H1 (cell line): ENCODE measurements around the gene KRTAP12-2.
A peak's percentile ranks its signal among the peaks of the same experiment; 100 is the strongest.

Source experiments
- CTCF ChIP-seq, 3 experiments: IDR thresholded peaks; 1 replicate in 2 of 3; 2 replicates in 1 of 3; pipeline versions ENCODE4 v1.5.1 to v1.6.1; 2011; ENCODE audit warnings: low read length in 3 of 3, mild to moderate bottlenecking in 3 of 3, inconsistent platforms in 2 of 3, low read depth in 1 of 3, moderate library complexity in 1 of 3; ENCODE audit not compliant: insufficient read depth in 1 of 3; ENCODE audit errors: control extremely low read depth in 1 of 3
- POLR2AphosphoS5 ChIP-seq: IDR thresholded peaks from 2 replicates; pipeline ENCODE4 v1.6.1; 2011; ENCODE audit warnings: low read depth, low read length
- RBBP5 ChIP-seq: IDR thresholded peaks from 2 replicates; pipeline ENCODE4 v1.7.1; 2012; ENCODE audit warnings: low read depth, mild to moderate bottlenecking, inconsistent platforms, low read length, moderate library complexity, borderline replicate concordance

GRCh38 chr21:44686000-44686781, 19.5 kb upstream of the KRTAP12-2 start:
- TF ChIP-seq RBBP5 (no peak), CTCF (IDR thresholded peaks at IDR 0.05; ENCODE audit: control extremely low read depth in 1 of 3, insufficient read depth in 1 of 3, low read depth in 1 of 3, low read length in 3 of 3) (peak; percentile 9 to 31 (median 17); a peak in 3 of 4 replicates), POLR2AphosphoS5 (no peak)
